ENCODE measurements around the gene EML6.

DNA sequence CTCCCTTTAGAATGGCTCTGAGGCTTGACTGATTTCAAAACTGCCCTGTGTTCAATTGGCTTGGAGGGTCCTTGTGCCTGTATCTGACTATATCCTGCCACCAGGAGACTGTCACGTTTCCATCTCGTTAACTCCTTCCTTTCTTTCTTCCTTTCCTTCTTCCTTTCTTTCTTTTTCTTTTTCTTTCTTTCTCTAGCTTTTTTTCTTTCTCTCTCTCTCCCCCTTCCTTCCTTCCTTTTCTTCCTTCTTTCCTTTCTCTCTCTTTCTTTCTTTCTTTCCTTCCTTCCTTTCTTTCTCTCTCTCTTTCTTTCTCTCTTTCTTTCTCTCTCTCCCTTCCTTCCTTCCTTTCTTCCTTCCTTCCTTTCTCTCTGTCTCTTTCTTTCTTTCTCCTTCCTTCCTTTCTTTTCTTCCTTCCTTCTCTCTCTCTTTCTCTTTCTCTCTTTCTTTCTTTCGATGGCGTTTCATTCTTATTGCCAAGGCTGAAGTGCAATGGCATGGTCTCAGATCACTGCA is 38.1 kb upstream of the EML6 start:
- TF ChIP-seq, protein P1, sequence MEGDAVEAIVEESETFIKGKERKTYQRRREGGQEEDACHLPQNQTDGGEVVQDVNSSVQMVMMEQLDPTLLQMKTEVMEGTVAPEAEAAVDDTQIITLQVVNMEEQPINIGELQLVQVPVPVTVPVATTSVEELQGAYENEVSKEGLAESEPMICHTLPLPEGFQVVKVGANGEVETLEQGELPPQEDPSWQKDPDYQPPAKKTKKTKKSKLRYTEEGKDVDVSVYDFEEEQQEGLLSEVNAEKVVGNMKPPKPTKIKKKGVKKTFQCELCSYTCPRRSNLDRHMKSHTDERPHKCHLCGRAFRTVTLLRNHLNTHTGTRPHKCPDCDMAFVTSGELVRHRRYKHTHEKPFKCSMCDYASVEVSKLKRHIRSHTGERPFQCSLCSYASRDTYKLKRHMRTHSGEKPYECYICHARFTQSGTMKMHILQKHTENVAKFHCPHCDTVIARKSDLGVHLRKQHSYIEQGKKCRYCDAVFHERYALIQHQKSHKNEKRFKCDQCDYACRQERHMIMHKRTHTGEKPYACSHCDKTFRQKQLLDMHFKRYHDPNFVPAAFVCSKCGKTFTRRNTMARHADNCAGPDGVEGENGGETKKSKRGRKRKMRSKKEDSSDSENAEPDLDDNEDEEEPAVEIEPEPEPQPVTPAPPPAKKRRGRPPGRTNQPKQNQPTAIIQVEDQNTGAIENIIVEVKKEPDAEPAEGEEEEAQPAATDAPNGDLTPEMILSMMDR (IDR thresholded peaks at IDR 0.05; ENCODE audit: low read depth, low read length) = no peak
- no peak for TF ChIP-seq EZH2phosphoT487 (IDR thresholded peaks at IDR 0.05; ENCODE audit: low read depth)
